Fibroblast of skin of back (primary cell): Measurements from ENCODE around the gene LCN1.
"Not testable (repeated sequence)": the region's sequence is repeated elsewhere in the genome, so short reads cannot be mapped to it uniquely, and the experiment has no call there.

Experiments
- DNase-seq: peaks from one replicate; pipeline ENCODE4 v3.0.0-alpha.2; 2013

The LCN1 gene

DNA sequence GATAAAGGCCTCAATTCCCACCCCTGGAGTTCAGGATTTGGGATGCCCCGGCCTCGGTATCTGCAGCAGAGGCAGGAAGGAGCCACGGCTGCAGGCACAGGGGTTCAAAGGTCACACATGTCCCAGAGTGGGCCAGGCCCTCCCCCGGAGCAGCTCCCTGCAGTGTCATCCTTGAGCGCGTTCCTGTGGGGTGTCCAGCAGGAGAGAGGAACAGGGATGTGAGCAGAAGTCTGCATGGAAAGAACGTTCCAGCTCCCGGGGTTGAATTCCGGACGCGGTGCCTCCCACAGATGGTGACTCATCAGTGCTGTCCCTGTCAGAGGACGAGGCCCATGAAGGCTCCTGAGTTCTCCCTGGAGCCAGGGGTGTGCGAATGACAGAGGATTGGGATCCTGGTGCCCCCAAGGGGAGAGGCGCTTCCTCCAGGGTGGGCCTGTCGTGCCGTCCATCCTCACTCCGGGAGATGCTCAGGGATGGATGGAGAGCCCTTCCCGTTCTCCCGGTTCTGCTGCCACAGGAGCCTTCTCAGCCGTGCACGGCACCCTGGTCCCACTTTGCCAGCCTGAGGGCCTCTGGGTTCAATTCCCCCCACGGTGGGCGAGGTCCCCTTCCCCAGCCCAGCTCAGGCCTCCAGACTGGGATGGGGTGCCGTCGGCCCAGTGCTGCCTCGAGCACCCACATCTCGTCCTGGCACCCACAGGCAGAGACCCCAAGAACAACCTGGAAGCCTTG is 3.1 kb downstream of the LCN1 start:
- DNase-seq = peak; percentile 68

DNA sequence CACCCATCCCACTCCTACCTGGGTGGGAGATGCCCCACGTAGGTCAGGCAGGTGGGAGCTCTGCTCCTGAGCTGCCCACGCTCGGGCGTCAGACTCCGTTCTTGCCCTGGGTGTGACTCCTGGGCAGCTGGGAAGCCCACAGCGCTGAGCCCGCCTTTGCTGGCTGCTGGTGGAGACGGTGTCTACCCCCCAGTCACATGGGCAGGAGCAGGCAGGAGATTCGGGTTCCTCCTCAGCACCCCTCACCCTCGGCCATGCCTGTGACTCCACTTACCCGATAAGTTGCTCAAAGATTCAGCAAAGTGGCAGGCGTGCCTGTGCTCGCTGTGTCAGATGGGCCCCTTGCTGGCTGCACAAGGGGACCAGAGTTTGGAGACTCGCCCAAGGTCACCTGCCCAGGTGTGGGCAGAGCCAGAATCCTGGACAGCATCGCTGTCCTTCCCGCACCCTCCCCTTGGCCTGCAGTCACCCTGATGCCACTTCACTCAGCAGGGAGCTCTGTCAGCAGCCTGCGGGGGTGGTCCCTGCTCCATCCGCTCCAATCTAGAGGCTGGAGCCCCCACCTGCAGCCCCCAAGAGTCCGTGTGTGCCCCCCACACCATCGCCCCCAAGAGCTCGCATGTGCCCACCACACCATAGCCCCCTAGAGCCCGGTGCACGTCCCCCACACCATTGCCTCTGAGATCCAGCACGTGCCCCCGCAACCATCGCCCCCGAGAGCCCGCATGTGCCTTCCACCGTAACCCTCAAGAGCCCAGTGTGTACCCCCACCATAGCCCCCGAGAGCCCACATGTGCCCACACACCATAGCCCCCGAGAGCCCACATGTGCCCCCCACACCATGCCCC is 4.2 kb downstream of the LCN1 start:
- no peak for DNase-seq

DNA sequence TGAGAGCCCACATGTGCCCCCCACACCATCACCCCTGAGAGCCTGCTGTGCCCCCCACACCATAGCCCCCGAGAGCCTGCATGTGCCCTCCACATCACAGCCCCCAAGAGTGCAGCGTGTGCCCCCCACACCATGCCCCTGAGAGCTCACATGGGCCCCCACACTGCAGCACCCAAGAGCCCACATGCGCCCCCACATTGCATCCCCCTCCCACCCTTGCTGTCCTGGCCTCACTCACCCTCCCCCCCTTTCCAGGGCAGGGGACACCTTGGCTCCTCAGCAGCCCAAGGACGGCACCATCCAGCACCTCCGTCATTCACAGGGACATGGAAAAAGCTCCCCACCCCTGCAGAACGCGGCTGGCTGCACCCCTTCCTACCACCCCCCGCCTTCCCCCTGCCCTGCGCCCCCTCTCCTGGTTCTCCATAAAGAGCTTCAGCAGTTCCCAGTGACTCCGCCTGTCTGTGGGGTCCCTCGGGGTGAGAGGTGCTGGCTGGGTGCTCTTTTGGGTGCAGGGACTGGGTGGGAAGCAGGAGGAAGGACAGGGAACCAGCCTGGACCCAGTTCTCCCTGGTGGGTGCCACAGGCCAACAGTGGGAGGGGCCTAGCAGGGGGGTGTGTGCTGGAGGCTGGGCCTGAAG is 5.0 kb downstream of the LCN1 start:
- DNase-seq = no peak

DNA sequence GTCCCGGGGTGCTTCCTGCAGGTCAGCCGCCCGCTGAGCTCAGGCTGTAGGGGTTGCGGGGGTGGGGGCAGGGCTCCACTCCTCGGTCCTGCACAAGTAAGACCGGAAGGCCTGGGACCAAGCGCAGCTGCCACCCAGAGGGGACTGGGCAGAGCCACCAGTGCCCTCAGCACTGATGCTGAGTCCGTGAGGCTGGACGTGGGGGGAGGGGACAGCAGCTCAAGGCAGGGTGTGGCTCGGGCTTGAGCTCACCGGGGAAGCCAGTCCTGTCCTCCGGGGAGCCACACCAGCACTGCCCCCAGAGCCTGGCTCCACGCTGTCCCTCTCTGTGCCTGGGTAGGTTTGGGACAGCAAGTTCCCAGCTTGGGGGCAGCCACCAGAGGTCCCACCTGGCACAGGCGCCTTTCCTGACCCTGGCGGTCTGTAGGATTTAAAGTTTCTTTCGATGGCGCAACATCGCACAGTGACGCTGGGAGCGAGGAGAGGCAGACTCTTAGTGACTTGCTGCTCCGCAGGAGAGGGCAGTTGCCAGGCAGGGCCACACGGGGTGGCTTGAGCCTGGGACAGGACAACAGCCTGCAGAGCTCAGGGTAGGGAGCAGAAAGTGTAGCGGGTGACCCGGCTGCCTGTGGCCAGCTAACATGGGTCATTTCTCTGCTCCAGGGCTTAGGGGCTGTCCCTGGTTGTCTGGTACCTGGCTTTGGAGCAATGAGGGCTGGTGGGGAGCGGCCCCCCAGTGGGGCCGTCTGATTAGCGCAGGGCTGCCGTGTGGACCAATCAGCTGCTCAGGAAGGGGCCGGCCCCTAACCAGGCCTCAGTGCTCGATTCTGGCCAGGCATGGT is 5.7 kb downstream of the LCN1 start:
- no peak for DNase-seq

DNA sequence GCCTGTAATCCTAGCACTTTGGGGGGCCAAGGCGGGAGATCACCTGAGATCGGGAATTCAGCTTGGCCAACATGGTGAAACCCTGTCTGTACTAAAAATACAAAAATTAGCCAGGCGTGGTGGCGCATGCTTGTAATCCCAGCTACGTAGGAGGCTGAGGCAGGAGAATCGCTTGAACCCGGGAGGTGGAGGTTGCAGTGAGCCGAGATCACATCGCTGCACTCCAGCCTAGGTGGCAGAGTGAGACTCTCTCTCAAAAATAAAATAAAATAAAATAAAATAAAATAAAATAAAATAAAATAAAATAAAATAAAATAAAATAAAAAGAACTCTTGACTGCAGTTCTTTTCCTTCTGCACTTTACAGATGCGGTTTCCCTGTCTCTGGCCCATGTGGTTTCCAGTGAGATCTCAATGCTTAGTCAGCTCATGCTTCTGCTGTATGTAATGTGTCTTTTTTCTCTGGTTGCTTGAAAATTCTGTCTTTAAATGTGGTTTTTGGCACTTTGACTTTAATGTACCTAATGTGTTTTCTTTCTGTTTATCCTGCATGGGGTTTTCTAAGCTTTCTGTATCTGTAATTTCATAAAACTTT is 7.7 kb downstream of the LCN1 start:
- not testable (repeated sequence) for DNase-seq

DNA sequence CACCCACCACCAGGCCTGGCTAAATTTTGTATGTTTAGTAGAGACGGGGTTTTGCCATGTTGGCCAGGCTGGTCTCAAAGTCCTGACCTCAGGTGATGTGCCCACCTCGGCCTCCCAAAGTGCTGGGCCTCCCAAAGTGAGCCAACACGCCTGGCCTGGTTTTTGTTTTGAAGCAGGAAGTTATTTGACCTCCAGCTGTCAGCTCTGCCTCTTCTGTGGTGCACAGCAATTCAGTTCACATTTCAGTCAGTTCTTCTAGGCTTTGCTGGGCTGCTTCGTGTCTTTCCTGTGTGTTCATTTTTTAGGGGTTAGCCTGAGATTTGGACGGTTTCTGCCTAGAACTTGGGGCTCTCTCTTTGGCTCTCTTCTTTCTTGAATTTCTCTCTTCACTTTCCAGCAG is 8.9 kb downstream of the LCN1 start:
- no peak for DNase-seq

DNA sequence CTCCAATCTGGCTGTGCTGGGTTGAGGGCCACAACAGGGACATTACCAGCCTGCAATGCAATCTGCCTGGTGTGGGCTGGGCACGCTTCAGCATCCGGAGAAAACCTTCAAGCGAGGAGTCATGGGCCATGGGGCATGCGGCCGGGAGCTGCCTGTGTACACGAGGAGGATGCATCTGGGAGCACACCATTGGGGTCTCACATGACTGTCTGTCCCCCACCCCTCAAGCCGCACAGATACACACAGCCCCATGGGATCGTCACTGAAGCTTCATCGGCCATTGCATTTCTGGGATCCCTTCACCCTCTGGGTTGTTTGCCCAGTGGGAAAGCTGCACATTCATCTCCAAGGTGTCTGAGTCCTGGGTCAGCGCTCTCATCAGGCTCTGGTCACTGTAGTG is 9.9 kb downstream of the LCN1 start:
- no peak for DNase-seq

DNA sequence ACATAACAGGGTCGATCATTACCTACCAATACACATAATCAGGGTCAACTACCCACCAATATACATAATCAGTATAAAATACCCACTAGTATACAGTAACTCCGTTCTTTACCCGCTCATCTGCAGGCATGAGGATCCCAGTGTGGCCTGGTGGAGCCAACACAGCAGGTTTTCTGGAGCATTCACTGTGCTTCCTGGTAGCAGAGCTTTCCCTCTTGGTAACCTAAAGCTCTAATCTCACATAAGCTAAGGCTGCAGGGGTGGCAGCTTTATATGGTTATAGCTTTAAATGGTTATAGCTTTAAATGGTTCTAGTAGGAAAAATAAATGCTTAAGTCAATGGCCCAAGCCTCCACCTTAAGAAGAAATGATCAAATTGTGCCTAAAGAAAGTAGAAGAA is 11.9 kb downstream of the LCN1 start:
- DNase-seq = no peak

DNA sequence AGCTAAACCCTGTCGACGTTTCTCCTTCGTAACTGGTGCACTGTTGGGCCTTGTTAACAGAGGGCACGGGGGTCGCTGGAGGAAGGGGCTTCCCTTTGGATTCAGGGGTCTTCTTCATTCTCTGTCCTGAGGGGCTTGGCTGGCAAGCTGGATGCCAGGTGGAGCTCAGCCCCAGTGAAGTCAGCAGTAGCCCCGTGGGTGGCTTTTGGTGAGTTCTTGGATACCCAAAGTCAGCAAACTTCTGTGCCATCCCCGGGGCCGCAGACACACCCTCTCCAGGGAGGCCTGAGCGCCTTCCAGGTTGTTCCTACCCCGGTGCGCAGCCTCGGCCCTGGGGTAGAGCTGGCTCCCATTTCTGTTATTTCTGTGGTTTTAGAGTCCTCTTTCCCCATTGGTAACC is 12.4 kb downstream of the LCN1 start:
- DNase-seq = no peak

DNA sequence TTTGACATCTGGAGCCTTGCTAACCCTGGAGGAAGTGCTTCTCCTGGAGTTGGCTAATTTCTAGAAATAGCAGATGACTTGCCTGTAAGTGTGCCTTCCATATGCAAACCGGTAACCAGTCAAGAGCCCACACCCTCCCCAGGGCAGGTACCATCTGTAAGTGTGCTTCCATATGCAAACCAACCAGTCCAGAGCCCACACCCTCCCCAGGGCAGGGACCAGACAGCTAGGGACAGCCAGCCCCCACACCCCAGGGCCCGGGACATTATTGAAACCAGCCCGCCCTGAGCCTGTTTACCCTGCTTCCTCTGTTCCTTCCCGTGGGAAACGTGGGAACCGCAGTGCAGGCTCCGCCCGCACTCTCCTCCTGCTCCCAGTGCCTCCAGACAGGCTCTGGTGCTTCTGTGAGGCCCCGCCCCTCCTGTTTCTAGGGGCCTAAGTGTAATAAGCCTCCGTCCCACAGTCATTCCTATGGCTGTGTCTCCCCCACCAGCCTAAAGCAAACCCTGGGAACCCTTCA is 13.0 kb downstream of the LCN1 start:
- DNase-seq = peak; percentile 41

DNA sequence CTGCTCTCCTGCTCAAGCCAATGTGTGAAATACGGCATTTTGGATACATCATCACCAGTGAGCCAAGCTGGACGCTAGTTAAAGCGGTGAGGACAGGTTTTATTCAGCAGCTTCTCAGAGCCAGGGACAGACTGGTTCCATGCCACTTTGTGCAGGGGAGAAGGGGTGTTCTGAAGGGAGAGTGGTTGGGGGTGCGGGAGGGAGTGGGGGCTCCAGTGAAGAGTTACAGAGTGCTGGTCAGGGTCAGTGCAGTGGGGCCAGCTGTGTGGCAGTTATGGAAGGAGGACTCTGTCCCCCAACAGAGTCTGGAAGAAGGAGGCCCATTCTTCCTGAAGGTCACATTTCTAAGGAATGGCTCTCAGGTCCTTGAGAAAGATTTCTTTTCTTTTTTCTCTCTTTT is 13.6 kb downstream of the LCN1 start:
- DNase-seq = not testable (repeated sequence)

DNA sequence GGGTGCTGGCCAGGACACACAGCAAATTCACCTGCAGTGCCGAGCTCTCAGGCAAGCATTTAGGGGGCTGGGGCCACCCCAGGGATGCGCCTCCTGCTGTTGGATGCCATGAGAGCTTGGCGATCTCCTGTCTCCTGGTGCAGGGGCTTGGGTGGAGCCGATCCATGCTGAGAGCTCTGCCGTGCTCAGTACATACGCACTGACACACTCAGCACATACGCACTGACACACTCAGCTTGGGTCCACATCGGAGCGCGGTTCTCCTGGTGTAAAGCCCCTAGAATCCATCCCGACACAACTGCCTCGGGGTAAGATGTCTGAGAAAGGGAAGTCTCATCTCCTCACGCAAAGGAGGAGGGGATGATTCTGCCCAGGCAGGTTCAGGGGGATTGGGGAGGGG is 14.4 kb downstream of the LCN1 start:
- not testable (repeated sequence) for DNase-seq

DNA sequence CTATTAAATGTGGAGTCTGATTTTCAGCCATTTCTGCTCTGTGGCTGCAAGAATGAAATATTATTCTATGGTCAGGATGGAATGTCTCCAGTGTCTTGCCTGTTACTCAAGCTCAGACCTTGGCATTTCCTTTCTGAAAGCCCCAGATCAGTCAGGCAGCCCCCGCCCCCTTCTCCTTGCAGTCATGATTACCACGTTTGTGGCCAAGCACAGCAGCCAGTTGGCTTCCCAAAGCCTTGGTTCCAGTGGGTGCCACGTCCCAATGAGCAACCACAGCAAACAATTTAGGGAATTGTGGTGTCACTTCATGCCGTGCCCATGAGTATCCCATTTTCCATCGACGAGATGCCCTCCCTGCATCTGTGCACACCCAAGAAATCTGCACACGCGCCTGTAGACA is 15.0 kb downstream of the LCN1 start:
- DNase-seq = peak; percentile 85

DNA sequence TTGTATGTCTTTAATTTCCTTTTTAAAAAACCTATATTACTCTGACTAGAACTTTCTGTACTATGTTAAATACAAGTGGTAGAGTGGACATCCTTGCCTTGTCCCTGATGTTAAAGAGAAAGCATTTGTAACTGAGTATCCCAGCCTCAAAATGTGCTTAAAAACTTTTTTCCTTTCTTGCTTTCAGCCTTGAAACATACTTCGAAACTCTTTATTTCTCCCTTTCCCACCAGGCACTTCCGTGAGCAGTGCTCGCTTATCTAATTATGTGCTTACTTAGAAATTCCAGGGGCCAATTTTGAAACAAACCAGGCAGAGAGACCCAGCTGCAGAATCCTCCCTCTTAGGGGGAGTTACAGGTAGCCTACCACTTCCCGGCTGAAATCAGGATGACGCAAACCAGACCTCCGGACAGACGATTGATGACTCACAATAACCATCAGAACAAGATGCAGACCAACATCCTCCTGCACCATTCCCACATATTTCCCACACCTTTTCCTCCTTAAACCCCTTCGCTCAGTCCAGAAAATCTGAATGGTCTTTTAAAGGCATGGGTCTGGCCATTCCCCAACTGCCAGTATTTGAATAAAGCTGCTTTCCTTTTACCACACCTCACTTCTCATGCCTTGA is 22.1 kb downstream of the LCN1 start:
- not testable (repeated sequence) for DNase-seq

DNA sequence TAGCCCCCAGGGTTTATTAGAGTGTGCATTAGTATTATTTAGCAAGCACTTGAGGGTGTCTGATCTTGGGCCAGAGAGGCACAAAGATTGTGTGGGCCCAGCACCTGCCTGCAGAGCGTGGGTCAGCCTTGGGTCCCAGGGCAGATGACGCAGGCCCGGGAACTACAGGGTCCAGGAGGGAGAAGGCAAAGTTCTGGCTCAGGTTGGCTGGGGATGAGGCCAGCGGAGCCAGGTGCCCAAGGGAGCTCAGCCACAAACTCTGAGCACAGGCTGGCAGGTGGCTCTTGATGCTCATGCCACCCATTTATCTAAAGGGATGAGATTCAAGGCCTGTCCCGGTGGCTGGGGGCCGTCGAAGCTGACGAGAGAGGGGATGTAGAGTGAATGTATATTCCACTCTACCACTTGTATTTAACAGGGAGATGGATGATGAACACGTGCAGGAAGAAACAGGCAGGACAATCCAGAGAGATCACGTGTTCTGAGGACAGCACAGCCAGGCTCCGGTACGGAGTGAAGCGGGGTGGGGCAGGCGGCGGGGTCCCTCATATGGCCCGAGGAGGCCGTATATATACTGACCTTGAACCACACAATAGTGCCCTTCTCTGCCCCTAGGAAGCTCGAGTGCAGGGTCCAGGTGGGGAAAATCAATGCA is 23.9 kb downstream of the LCN1 start:
- no peak for DNase-seq

DNA sequence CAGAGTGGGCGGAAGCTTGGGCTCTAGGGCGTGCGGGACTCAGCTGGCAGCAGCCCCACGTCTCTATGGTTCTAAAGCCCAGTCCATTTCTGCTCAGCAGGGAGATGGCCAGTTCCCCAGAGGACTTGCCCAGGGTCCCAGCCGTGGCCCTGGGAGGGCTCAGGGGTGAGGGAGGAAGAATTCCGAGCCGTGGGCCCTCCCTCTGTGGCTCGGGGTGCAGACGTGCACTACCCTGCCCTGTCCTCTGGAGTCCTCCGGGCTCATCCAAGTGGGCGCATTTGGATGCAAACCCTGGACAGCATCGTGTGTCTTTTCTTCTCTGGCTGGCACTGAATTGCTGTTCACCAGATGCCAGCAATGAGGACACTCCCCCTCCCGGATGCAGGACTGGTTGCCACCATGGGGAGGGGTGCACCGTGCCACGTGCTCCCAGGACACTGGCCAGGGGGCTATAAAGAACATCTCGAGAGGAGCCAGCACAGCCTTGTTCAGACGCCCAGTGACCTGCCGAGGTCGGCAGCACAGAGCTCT is 24.5 kb downstream of the LCN1 start, which contains the start of gene OBP2A:
Gene OBP2A (plus strand): TSS at position 481 of the 531 bp plus-strand sequence. CDS start 55 bp downstream, outside the sequence.
- not testable (repeated sequence) for DNase-seq

DNA sequence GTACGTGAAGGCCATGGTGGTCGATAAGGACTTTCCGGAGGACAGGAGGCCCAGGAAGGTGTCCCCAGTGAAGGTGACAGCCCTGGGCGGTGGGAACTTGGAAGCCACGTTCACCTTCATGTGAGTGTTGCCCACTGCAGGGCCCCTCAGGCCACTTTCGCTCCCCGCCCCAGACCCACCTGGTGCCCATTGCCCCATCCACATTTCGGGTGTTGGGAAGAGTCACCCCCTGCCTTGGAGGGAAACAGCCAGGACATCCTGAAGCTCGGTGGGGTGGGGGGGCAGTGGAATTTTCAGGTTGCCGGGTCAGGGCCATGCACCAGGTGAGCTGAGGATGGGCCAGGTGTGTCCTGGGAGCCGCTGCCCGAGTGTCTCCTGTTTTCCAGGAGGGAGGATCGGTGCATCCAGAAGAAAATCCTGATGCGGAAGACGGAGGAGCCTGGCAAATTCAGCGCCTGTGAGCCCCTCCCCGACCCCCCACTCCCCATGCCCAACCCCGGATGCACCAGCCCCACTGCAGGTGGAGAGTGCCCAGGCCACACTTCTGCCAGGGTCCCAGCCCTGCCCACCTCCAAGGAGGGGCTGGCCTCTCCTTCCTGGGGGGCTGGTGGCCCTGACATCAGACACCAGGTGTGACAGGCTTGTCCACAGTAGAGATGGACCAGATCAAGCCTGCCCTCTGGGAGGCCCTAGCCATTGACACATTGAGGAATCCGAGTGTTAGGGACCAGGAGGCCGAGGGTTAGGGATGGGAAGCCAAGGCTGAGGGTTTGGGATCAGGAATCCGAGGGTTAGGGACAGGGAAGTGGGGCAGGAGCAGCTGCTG is 25.8 kb downstream of the LCN1 start:
- DNase-seq = not testable (repeated sequence)

DNA sequence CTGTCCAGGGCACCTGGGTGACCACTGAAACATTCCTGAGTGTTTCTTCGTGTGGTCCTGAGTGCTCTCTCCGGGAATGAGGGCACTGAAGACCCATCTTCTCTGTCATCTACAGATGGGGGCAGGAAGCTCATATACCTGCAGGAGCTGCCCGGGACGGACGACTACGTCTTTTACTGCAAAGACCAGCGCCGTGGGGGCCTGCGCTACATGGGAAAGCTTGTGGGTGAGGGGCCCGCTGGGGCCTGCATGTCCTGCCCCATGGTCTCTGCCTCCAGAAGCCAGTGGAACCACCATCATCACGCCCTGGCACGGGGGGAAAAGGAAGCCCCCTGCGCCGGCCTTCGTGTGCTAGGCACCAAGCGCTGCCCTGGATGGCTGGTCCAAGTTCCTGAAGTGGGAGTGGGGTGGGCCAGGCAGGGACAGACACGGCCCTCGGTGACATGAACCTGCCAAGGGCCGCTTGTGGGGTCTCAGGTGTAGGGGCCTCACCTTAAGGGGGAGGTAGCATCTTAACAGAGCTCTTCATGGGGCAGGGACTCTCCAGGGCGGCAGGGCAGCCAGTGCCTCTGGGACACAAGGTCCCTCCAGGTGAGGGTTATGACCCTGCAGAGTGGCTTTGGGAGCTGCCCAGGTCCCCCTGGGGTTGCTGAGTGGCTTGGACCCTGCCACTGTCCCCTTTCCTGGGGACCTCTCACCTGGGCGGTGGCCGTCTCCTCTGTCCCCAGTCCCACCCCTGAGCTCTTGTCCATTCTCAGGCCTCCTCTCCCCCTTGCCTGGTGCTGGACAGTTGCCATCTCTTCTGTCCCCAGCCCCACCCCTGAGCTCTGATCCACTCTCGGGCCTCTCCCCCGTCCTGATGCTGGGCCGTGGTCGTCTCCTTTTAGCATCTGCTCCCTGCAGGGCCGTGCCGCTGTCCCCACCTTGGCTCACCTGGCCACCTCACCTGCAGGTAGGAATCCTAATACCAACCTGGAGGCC is 26.8 kb downstream of the LCN1 start:
- no peak for DNase-seq
